ENCODE results near the gene ARSG.
"Not testable (repeated sequence)": the region's sequence is repeated elsewhere in the genome, so short reads cannot be mapped to it uniquely, and the experiment has no call there.

DNA sequence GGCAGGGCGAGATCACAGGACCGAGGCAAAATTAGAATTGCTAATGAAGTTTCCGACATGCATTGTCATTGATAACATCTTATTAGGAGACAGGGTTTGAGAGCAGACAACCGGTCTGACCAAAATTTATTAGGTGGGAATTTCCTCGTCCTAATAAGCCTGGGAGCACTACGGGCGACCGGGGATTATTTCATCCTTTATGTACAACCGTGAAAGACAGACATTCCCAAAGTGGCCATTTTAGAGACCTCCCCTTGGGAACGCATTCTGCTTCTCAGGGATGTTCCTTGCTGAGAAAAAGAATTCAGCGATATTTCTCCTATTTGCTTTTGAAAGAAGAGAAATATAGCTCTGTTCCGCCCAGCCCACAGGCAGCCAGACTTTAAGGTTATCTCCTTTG, 40.6 kb downstream of the ARSG start:
- not testable (repeated sequence) for TF ChIP-seq CTCF (conservative IDR thresholded peaks at IDR 0.05; ENCODE audit: low read length); EZH2phosphoT487 (IDR thresholded peaks at IDR 0.05; ENCODE audit: borderline replicate concordance, low read depth, low read length)
